ENCODE data around the gene TMEM202.

DNA sequence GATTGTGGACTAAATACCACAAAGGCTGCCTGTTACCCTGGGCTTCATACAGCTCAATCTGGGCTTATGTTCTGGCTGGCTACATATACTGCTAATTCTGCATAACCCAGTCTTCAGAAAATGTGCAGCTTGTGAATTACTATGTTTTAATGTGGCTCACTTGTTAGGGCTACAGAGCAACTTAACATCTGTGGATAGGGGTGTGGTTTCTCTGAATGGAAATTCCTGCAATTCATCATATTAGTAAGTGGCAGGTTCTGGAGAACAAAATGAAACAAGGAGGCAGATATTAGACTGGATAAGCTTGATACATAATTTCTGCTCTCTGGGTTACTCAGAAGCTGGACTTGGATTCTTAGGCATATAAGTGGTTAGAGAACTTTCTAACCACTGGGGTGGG lies 6.7 kb downstream of the TMEM202 start:
- TF ChIP-seq REPIN1 (CRISPR knock-in tag; IDR thresholded peaks at IDR 0.05; ENCODE audit: borderline replicate concordance, low read depth) (no peak), ZNF34 (CRISPR knock-in tag; IDR thresholded peaks at IDR 0.05; ENCODE audit: borderline replicate concordance) (no peak), KDM5A (IDR thresholded peaks at IDR 0.05; ENCODE audit: borderline replicate concordance, low read length) (no peak), YEATS2 (CRISPR knock-in tag; IDR thresholded peaks at IDR 0.05; ENCODE audit: borderline replicate concordance) (no peak), SMC3 (IDR thresholded peaks at IDR 0.05; ENCODE audit: low read length) (no peak), SMAD3 (CRISPR knock-in tag; IDR thresholded peaks at IDR 0.05) (no peak), SRF (IDR thresholded peaks at IDR 0.05; ENCODE audit: low read depth, low read length) (no peak), ZNF274 (CRISPR knock-in tag; IDR thresholded peaks at IDR 0.05) (no peak), ASH2L (IDR thresholded peaks at IDR 0.05; ENCODE audit: insufficient read length, low read depth, low read length) (no peak)
- TF ChIP-seq, protein P1, sequence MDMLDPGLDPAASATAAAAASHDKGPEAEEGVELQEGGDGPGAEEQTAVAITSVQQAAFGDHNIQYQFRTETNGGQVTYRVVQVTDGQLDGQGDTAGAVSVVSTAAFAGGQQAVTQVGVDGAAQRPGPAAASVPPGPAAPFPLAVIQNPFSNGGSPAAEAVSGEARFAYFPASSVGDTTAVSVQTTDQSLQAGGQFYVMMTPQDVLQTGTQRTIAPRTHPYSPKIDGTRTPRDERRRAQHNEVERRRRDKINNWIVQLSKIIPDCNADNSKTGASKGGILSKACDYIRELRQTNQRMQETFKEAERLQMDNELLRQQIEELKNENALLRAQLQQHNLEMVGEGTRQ (IDR thresholded peaks at IDR 0.05; ENCODE audit: low read depth, low read length), result no peak
- TF ChIP-seq, protein P1 (CRISPR knock-in tag; IDR thresholded peaks at IDR 0.05; ENCODE audit: borderline replicate concordance), result no peak

All from HepG2 (cell line).